GM19023 (cell line): ENCODE data around the gene CBLL2.
"Not testable (repeated sequence)": the region's sequence is repeated elsewhere in the genome, so short reads cannot be mapped to it uniquely, and the experiment has no call there.

Source experiments
- ATAC-seq: cut with Tn5 transposase; IDR thresholded peaks from one replicate; pipeline ENCODE4 v1.9.1; 2021; ENCODE audit warnings: mild to moderate bottlenecking, moderate library complexity; ENCODE audit not compliant: unreplicated experiment

CBLL2 gene, protein sequence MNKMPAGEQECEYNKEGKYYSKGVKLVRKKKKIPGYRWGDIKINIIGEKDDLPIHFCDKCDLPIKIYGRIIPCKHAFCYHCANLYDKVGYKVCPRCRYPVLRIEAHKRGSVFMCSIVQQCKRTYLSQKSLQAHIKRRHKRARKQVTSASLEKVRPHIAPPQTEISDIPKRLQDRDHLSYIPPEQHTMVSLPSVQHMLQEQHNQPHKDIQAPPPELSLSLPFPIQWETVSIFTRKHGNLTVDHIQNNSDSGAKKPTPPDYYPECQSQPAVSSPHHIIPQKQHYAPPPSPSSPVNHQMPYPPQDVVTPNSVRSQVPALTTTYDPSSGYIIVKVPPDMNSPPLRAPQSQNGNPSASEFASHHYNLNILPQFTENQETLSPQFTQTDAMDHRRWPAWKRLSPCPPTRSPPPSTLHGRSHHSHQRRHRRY

GRCh38 chrX:22272613-22273012, at the start of gene CBLL2:
Gene CBLL2, plus strand, starts transcription at chrX:22272913. Its CDS starts 79 bp downstream, at chrX:22272992.
- ATAC-seq, result no peak

- ATAC-seq, result no peak
Observed at GRCh38 chrX:22234380-22234779, 38.3 kb upstream of the CBLL2 start.

- no peak for ATAC-seq
Observed at GRCh38 chrX:22237479-22237878, 35.2 kb upstream of the CBLL2 start.

DNA sequence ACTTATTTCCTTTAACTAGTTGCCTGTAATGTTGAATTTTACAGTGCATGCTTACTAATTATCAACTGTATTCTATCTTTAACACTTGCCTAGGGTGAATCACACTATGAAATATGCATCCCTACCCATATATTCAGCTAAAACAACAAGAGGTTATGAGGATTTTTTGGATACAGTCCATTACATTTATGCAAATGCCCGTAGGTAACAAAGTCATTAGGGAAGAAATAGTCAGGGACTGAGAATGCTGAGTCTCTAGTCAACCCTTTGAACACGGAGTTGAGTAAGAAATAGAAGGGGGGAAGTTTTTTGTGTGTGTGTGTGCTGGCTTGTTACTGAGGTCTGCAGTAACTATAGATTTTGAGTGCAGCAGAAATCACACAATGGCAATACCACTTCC, 26.1 kb upstream of the CBLL2 start:
- ATAC-seq, result no peak

DNA sequence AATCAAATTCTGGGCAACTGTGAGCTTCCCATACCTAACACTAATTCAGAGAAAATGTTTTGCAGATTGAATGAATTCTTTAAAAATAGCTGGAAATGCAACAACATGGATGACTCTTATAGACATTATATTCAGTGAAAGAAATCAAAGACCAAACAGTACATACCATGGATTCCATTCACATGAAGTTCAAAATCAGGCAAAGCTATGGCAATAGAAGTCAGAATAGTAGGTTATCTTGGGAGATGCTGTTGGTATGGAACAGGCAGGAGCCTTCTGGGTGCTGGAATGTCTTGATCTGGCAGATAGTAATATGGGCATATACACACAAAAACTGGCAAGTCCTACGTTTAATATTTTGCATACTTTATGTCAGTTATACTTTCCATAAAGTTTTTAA, 25.5 kb upstream of the CBLL2 start:
- no peak for ATAC-seq

GRCh38 chrX:22248401-22248800, 24.3 kb upstream of the CBLL2 start:
- ATAC-seq, result no peak

DNA sequence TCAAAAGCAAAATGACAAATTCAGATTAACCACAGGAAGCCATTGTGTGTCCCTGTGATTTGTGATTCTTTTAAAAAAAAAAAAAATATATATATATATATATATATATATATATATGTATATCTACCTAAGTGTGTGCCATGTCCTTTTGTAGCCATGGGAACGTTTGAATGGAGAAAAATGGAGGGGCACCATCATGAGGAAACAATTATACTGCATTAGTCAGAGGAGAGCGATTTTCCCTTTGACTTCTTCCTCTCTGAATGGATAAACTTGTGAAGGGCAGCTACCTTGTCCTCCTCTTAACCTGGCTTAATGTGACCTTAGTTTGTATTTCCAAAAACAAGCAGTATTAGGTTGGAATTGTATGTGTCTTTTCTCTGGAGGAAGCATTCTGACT, 23.3 kb upstream of the CBLL2 start:
- no peak for ATAC-seq

DNA sequence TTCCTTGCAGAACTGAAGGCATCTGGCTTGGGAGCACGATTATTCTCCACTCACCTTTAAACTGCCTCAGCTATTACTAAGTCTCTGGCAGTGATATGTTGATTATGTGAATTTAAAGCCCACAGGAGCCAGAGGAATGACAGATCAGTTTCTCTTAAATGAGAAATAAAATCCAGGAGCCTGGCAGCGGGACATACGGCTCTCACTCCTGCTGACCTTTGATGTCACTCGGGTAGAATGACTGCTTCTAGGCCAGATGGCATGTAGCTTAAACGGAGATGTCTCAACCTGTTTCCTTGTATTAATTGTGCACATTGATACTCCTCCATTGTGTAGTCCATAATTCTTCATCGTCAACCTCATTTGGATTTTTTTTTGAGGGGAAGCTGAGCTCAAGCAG, 4.0 kb upstream of the CBLL2 start:
- no peak for ATAC-seq

DNA sequence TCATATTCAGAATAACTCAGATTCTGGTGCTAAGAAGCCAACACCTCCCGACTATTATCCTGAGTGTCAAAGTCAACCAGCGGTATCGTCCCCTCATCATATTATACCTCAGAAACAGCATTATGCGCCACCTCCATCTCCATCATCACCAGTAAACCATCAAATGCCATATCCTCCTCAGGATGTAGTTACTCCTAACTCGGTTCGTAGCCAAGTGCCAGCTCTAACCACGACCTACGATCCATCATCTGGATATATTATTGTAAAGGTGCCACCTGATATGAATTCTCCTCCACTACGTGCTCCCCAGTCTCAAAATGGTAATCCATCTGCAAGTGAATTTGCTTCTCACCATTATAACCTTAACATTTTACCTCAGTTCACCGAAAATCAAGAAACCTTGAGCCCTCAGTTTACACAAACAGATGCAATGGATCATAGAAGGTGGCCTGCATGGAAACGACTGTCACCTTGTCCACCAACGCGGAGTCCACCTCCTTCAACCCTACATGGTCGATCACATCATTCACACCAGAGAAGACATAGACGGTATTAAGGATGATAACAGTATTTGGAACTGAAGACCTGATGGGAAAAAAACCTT, 1.1 kb downstream of the CBLL2 start:
- ATAC-seq, result no peak

- no peak for ATAC-seq
Observed at GRCh38 chrX:22276781-22277180, 4.1 kb downstream of the CBLL2 start.

- ATAC-seq, result no peak
Observed at GRCh38 chrX:22278375-22278774, 5.7 kb downstream of the CBLL2 start.

- not testable (repeated sequence) for ATAC-seq
Observed at GRCh38 chrX:22289209-22289608, 16.5 kb downstream of the CBLL2 start.

GRCh38 chrX:22296871-22297270, 24.2 kb downstream of the CBLL2 start:
- ATAC-seq, result no peak

DNA sequence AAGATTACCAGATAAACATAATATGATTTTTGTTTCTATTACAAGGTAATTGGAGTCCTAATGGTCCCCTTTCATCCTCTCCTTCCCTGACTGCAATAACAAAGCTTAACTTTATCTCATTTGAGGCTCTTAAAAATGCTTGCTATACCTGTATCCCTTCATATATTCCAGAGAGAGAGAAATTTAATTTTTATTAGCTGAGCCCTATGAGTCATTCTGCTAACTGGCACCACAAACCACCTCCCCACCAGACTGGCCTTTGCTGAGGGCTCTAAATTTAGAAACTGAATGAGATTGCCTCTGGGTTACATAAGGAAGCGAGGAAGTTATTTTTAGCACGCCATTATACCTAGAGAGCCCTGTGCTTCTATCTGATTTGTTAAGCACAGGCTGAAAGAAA, 27.4 kb downstream of the CBLL2 start:
- no peak for ATAC-seq

GRCh38 chrX:22310779-22311178, 38.1 kb downstream of the CBLL2 start:
- ATAC-seq, result no peak

DNA sequence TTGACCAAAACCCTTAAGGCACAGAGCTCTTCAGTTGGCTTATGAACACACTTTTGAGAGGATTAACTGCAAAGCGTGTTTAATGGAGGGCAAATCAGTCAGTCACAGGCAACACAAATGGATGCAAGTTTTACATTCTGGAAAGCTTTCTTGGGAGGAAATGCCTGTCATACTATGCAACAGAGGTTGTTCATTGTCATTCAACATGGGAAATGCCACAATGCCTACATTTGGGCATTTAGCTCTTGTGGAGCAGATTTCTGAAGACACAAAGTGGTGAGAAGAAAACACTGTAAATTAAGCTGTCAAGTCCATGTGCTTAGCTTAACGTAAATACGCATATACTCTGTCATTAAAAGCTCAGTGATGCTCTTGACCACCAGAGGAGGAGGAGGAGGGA, 41.1 kb downstream of the CBLL2 start:
- ATAC-seq, result no peak

DNA sequence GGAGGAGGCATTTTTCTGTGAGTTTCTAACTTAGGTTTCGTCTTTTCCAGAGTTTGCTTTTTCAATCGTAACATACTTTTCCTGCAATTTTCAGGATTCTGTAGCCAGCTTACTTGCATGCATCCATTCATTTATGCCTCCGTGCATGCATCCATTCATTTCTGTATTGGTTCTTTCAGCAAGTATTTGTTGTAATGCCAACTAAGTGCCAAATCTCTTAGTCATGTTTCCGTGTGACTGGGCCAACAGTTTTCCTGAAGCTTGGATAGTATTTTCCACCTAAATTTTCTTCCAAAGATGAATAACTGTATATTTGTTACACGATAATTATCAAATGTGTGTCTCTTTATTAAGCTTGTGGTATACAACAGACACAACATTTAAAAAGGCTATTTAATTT, 41.5 kb downstream of the CBLL2 start:
- no peak for ATAC-seq

DNA sequence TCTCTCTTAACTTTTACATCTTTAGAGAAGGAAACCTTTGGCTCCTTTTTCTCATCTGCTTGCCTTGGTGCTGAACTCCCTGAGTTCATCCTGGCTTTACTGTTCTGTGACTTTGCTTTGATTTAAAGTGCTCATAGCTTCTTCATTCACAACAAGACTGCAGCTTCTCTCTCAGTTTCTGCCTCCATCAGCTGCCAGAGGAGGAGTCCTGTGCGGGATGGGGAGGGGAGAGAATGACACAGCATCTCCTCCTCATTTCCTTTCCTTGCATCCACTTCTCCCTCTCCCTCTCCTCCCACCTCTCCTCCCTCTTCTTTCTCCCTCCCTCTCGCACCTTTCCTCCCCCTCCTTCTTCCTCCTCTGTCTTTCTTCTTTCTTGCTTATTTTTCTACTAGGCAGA, 42.0 kb downstream of the CBLL2 start:
- no peak for ATAC-seq

- no peak for ATAC-seq
Observed at GRCh38 chrX:22315151-22315550, 42.4 kb downstream of the CBLL2 start.

GRCh38 chrX:22320236-22320873, 47.6 kb downstream of the CBLL2 start:
- no peak for ATAC-seq

- ATAC-seq, result no peak
Observed at GRCh38 chrX:22323541-22323940, 50.8 kb downstream of the CBLL2 start.
